Caco-2 (cell line): Measurements from ENCODE around the gene ZEB2. TPM values are rescaled to one million over a fixed set of nuclear protein-coding genes. Genes with fewer than 3 reads are reported as not detected.
A peak's percentile ranks its signal among the peaks of the same experiment; 100 is the strongest.

Experiments used
- BruUV-seq: library from RNA; stranded (reverse); fragments of 400-500 nt; replicated peaks from 2 replicates; lab custom pipeline; 2021; lab: Mats Ljungman, UMichigan
- CTCF ChIA-PET: fragments of 300-600 bp; sonication (Branson Sonifier 250); formaldehyde crosslinking; loops from one replicate; lab custom pipeline; 2022; ENCODE audit warnings: antibody characterized with exemption; lab: Charles Lee
- POLR2A ChIA-PET: fragments of 300-600 bp; sonication (Branson Sonifier 250); formaldehyde crosslinking; loops from one replicate; lab custom pipeline; 2022; ENCODE audit warnings: antibody characterized with exemption; lab: Charles Lee
- DNase-seq, 2 experiments: peaks; one replicate each; pipeline versions ENCODE4 v3.0.0 to v3.0.0-alpha.2; 2020 to 2022
- H3K27me3 ChIP-seq: replicated peaks from 2 replicates; pipeline ENCODE4 v1.6.0; 2011; ENCODE audit warnings: low read length; ENCODE audit not compliant: control insufficient read depth, insufficient read depth
- H3K36me3 ChIP-seq: 2 replicates; pipeline ENCODE4 v1.5.1; 2011; ENCODE audit warnings: low read length; ENCODE audit not compliant: control insufficient read depth, insufficient read depth
- H3K4me1 ChIP-seq: fragments of 250-450 bp; sonication (Bioruptor Pico); 2 replicates; pipeline ENCODE4 v1.5.1; 2020; ENCODE audit warnings: mild to moderate bottlenecking
- H3K4me3 ChIP-seq: 2 replicates; pipeline ENCODE4 v1.5.1; 2011; ENCODE audit warnings: low read depth, mild to moderate bottlenecking, control low read depth, low read length
- H3K9me3 ChIP-seq: fragments of 250-450 bp; sonication (Bioruptor Pico); 2 replicates; pipeline ENCODE4 v1.5.1; 2020; ENCODE audit warnings: mild to moderate bottlenecking, moderate library complexity
- H3K27ac Mint-ChIP-seq: one replicate; pipeline ENCODE4 v1.8.0; 2022; ENCODE audit warnings: mixed read lengths; ENCODE audit not compliant: unreplicated experiment
- H3K27me3 Mint-ChIP-seq: one replicate; pipeline ENCODE4 v1.8.0; 2022; ENCODE audit warnings: mixed read lengths; ENCODE audit not compliant: insufficient read depth, unreplicated experiment
- H3K36me3 Mint-ChIP-seq: one replicate; pipeline ENCODE4 v1.8.0; 2022; ENCODE audit warnings: mild to moderate bottlenecking, mixed read lengths; ENCODE audit not compliant: insufficient read depth, unreplicated experiment
- H3K4me1 Mint-ChIP-seq: one replicate; pipeline ENCODE4 v1.8.0; 2022; ENCODE audit warnings: low read depth, mixed read lengths; ENCODE audit not compliant: unreplicated experiment
- H3K4me3 Mint-ChIP-seq: one replicate; pipeline ENCODE4 v1.8.0; 2022; ENCODE audit warnings: mild to moderate bottlenecking, moderate library complexity, mixed read lengths; ENCODE audit not compliant: unreplicated experiment
- H3K9me3 Mint-ChIP-seq: one replicate; pipeline ENCODE4 v1.8.0; 2022; ENCODE audit warnings: mixed read lengths; ENCODE audit not compliant: unreplicated experiment
- intact Hi-C: fragments of 100-400 bp; cut with micrococcal nuclease; formaldehyde crosslinking; loops from one replicate; pipeline ENCODE4 v1.10.0; 2022; ENCODE audit not compliant: unreplicated experiment
- total RNA-seq: library from RNA; stranded (reverse); gene quantifications from 2 replicates; pipeline ENCODE4 v1.2.3, GENCODE V29; 2022
- TF ChIP-seq, protein P1 (sequence below), 2 experiments: fragments of 200-600 bp in 1 of 2; IDR thresholded peaks; 1 replicate in 1 of 2; 2 replicates in 1 of 2; pipeline versions ENCODE4 v1.5.1 to v1.8.0; 2011 to 2022; ENCODE audit warnings: antibody characterized with exemption in 1 of 2, control low read depth in 1 of 2, inconsistent platforms in 1 of 2, low read depth in 1 of 2, low read length in 1 of 2, mild to moderate bottlenecking in 1 of 2, moderate library complexity in 1 of 2; ENCODE audit not compliant: insufficient read depth in 1 of 2, severe bottlenecking in 1 of 2, unreplicated experiment in 1 of 2

Gene ZEB2
- total RNA-seq, 1 experiment from 2014 or later, result not detected

GRCh38 chr2:144389151-144389929, 130.6 kb downstream of the ZEB2 start:
- H3K27ac Mint-ChIP-seq, result no peak overlapping the region
- no TSS peak for BruUV-seq
- Histone ChIP-seq H3K4me1 (peaks cover 4% of the 10 kb centered on the region; the same call in 1 of the 2 replicates), H3K36me3 (no peaks in the 10 kb centered on the region), H3K4me3 (peak overlapping the region; percentile 42), H3K27me3 (0 out of 2 replicates have a peak, but pooled peaks cover 1% of the 10 kb centered on the region), H3K9me3 (no peaks in the 10 kb centered on the region)
- ChIA-PET POLR2A (no interaction called here), CTCF (no interaction called here)
- H3K9me3 Mint-ChIP-seq, result no peaks in the 10 kb centered on the region
- no peaks in the 10 kb centered on the region for H3K4me1 Mint-ChIP-seq
- TF ChIP-seq, protein P1, sequence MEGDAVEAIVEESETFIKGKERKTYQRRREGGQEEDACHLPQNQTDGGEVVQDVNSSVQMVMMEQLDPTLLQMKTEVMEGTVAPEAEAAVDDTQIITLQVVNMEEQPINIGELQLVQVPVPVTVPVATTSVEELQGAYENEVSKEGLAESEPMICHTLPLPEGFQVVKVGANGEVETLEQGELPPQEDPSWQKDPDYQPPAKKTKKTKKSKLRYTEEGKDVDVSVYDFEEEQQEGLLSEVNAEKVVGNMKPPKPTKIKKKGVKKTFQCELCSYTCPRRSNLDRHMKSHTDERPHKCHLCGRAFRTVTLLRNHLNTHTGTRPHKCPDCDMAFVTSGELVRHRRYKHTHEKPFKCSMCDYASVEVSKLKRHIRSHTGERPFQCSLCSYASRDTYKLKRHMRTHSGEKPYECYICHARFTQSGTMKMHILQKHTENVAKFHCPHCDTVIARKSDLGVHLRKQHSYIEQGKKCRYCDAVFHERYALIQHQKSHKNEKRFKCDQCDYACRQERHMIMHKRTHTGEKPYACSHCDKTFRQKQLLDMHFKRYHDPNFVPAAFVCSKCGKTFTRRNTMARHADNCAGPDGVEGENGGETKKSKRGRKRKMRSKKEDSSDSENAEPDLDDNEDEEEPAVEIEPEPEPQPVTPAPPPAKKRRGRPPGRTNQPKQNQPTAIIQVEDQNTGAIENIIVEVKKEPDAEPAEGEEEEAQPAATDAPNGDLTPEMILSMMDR (IDR thresholded peaks at IDR 0.05; ENCODE audit: insufficient read depth in 1 of 2, low read depth in 1 of 2, low read length in 1 of 2, severe bottlenecking in 1 of 2, unreplicated experiment in 1 of 2), result no peak
- no peaks in the 10 kb centered on the region for H3K36me3 Mint-ChIP-seq
- H3K27me3 Mint-ChIP-seq, result no peaks in the 10 kb centered on the region
- intact Hi-C loops, result no loop called here
- no peak overlapping the region for H3K4me3 Mint-ChIP-seq
- DNase-seq, result peak; percentile 24 to 46

DNA sequence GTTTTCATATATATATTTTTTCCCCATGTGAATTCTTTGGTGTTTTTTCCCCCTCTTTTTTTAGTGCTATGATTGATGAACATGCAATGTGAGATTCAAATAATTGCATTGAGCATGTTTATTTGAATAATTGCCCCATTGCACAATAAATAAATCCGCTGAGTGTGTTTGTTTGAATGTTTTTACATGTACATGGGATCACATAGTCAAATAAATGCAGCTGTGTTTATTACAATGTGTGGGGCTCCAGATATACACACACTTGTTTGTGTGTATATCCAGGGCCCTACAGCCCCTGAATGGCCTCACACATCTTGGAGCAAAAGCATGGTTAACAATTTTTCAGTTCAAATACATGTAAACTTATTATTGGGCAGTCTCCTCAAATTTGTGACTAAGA, 134.5 kb downstream of the ZEB2 start:
- POLR2A ChIA-PET, result no interaction called here

DNA sequence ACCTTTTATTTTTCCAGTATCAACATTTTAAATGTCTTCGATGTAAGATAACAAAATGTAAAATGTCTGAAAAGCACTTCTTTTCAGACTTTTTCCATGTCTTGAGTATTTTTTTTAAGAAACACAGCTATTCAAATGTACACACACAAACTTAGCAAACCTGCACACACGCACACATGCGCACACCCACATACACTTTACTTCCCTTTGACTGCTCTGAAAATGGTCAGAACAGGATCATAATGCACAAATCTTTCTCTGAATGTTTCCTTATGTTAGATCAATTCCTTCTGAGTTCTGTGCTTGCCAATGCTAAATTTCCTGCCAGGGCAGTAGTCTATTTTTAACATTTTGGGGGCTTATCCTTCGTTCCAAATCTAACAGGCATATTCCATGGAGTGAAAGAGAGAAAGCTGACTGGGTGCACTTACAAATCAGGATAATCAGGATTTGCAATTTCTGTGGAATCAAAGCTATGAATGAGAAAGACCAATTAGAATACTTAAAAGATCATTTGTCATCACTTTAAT, 136.3 kb downstream of the ZEB2 start:
- H3K4me1 ChIP-seq, result no peaks in the 10 kb centered on the region
- H3K9me3 Mint-ChIP-seq, result no peaks in the 10 kb centered on the region
- no peak overlapping the region for H3K4me3 ChIP-seq
- intact Hi-C loops, result no loop called here
- H3K27me3 Mint-ChIP-seq, result peaks cover 13% of the 10 kb centered on the region
- no peaks in the 10 kb centered on the region; the same call in none of the 2 replicates for H3K27me3 ChIP-seq
- H3K4me3 Mint-ChIP-seq, result no peak overlapping the region
- no peaks in the 10 kb centered on the region for H3K9me3 ChIP-seq
- ChIA-PET CTCF (no interaction called here), POLR2A (no interaction called here)
- H3K36me3 ChIP-seq, result no peaks in the 10 kb centered on the region
- TF ChIP-seq, protein P1 (IDR thresholded peaks at IDR 0.05; ENCODE audit: insufficient read depth in 1 of 2, low read depth in 1 of 2, low read length in 1 of 2, severe bottlenecking in 1 of 2, unreplicated experiment in 1 of 2), result no peak
- no peaks in the 10 kb centered on the region for H3K4me1 Mint-ChIP-seq
- BruUV-seq, result no TSS peak
- H3K27ac Mint-ChIP-seq, result no peak overlapping the region
- no peak for DNase-seq
- no peaks in the 10 kb centered on the region for H3K36me3 Mint-ChIP-seq

More for the DNA sequence above, 134.5 kb downstream of the ZEB2 start:
- H3K36me3 ChIP-seq, result no peaks in the 10 kb centered on the region
- H3K4me1 Mint-ChIP-seq, result no peaks in the 10 kb centered on the region
- no peak for DNase-seq
- H3K27me3 ChIP-seq, result peaks cover 1% of the 10 kb centered on the region; the same call in 1 of the 2 replicates
- no peak overlapping the region for H3K27ac Mint-ChIP-seq
- CTCF ChIA-PET, result no interaction called here
- H3K4me3 Mint-ChIP-seq, result no peak overlapping the region
- no peaks in the 10 kb centered on the region for H3K9me3 ChIP-seq
- peaks cover 4% of the 10 kb centered on the region; the same call in 1 of the 2 replicates for H3K4me1 ChIP-seq
- intact Hi-C loops, result no loop called here
- no peak overlapping the region for H3K4me3 ChIP-seq
- no TSS peak for BruUV-seq
- peaks cover 13% of the 10 kb centered on the region for H3K27me3 Mint-ChIP-seq
- H3K36me3 Mint-ChIP-seq, result no peaks in the 10 kb centered on the region
- TF ChIP-seq, protein P1 (IDR thresholded peaks at IDR 0.05; ENCODE audit: insufficient read depth in 1 of 2, low read depth in 1 of 2, low read length in 1 of 2, severe bottlenecking in 1 of 2, unreplicated experiment in 1 of 2), result no peak
- no peaks in the 10 kb centered on the region for H3K9me3 Mint-ChIP-seq
